Endothelial cell of umbilical vein (primary cell): ENCODE results near the gene ZNF8. TPM values are rescaled to one million over a fixed set of nuclear protein-coding genes. Genes with fewer than 3 reads are reported as not detected.

Experiments
- BruUV-seq: library from RNA; stranded (reverse); fragments of 400-500 nt; replicated peaks from 2 replicates; lab custom pipeline; 2021; lab: Mats Ljungman, UMichigan
- CTCF ChIA-PET: fragments of 300-600, 350-600 bp; sonication (Branson Sonifier 250); formaldehyde crosslinking; loops from one replicate; lab custom pipeline; 2021; ENCODE audit warnings: antibody characterized with exemption, inconsistent platforms; lab: Charles Lee
- POLR2A ChIA-PET: fragments of 300-600, 350-600 bp; sonication (Branson Sonifier 250); formaldehyde crosslinking; loops from one replicate; lab custom pipeline; 2021; ENCODE audit warnings: antibody characterized with exemption, inconsistent platforms; lab: Charles Lee
- DNase-seq: peaks from one replicate; pipeline ENCODE4 v3.0.0-alpha.2; 2011; ENCODE audit warnings: low read depth, low spot score
- FAIRE-seq: peaks from 2 replicates; lab custom pipeline; 2011; peaks lifted over from hg19 to GRCh38; lab: Jason Lieb, UNC
- H2AFZ ChIP-seq: 2 replicates; pipeline ENCODE4 v1.6.0; 2012; ENCODE audit warnings: low read depth, low read length, control low read depth, inconsistent platforms
- H3K27ac ChIP-seq: 2 replicates; pipeline ENCODE4 v1.5.1; 2011; ENCODE audit warnings: low read depth, mild to moderate bottlenecking, control low read depth, low read length, moderate library complexity; ENCODE audit not compliant: insufficient read depth
- H3K27me3 ChIP-seq, 2 experiments: 2 replicates each; pipeline versions ENCODE4 v1.6.0 to v1.6.1; 2011; ENCODE audit warnings: low read length in 2 of 2, mixed read lengths in 1 of 2; ENCODE audit not compliant: control insufficient read depth in 2 of 2, insufficient read depth in 2 of 2
- H3K36me3 ChIP-seq, 2 experiments: 2 replicates in 1 of 2; 3 replicates in 1 of 2; pipeline ENCODE4 v1.5.1; 2011; ENCODE audit warnings: low read length in 2 of 2, mild to moderate bottlenecking in 1 of 2, moderate library complexity in 1 of 2; ENCODE audit not compliant: control insufficient read depth in 2 of 2, insufficient read depth in 2 of 2; ENCODE audit errors: extremely low read depth in 1 of 2
- H3K4me1 ChIP-seq: 3 replicates; pipeline ENCODE4 v1.5.1; 2011; ENCODE audit warnings: mild to moderate bottlenecking, low read length; ENCODE audit not compliant: control insufficient read depth, insufficient read depth; ENCODE audit errors: extremely low read depth
- H3K4me2 ChIP-seq: 2 replicates; pipeline ENCODE4 v1.6.1; 2011; ENCODE audit warnings: low read length, control low read depth, mixed read lengths; ENCODE audit not compliant: insufficient read depth
- H3K4me3 ChIP-seq, 3 experiments: fragments of 200-600 bp in 1 of 3; sonication (generic), shearing (Covaris generic) in 1 of 3; replicated peaks in 1 of 3; 2 replicates each; pipeline ENCODE4 v1.5.1; 2011 to 2016; ENCODE audit warnings: control low read depth in 3 of 3, low read length in 3 of 3, mild to moderate bottlenecking in 2 of 3, inconsistent platforms in 1 of 3, low read depth in 1 of 3, moderate library complexity in 1 of 3; ENCODE audit not compliant: insufficient read depth in 1 of 3
- H3K79me2 ChIP-seq: 2 replicates; pipeline ENCODE4 v1.6.0; 2012; ENCODE audit warnings: low read length, inconsistent platforms; ENCODE audit not compliant: control insufficient read depth, insufficient read depth
- H3K9ac ChIP-seq: replicated peaks from 2 replicates; pipeline ENCODE3; 2011; ENCODE audit warnings: low read length, control low read depth; ENCODE audit not compliant: insufficient read depth; ENCODE audit errors: extremely low read depth
- H3K9me1 ChIP-seq: replicated peaks from 3 replicates; pipeline ENCODE4 v1.6.0; 2011; ENCODE audit warnings: mild to moderate bottlenecking, low read length; ENCODE audit not compliant: control insufficient read depth, insufficient read depth; ENCODE audit errors: extremely low read depth
- H3K9me3 ChIP-seq: replicated peaks from 2 replicates; pipeline ENCODE4 v1.5.1; 2012; ENCODE audit warnings: low read length, inconsistent platforms; ENCODE audit not compliant: control insufficient read depth, insufficient read depth
- H4K20me1 ChIP-seq: replicated peaks from 2 replicates; pipeline ENCODE3; 2011; ENCODE audit warnings: mild to moderate bottlenecking, low read length; ENCODE audit not compliant: control insufficient read depth, insufficient read depth; ENCODE audit errors: extremely low read depth
- EZH2 ChIP-seq: IDR thresholded peaks from 2 replicates; pipeline ENCODE4 v1.6.1; 2012; ENCODE audit warnings: borderline replicate concordance, low read depth, mild to moderate bottlenecking, moderate library complexity, low read length, inconsistent platforms; ENCODE audit not compliant: severe bottlenecking
- FOS ChIP-seq: IDR thresholded peaks from 2 replicates; pipeline ENCODE4 v1.6.1; 2011; ENCODE audit warnings: mild to moderate bottlenecking, low read length, moderate library complexity, borderline replicate concordance; ENCODE audit not compliant: insufficient read depth
- GATA2 ChIP-seq: IDR thresholded peaks from 2 replicates; pipeline ENCODE4 v1.7.0; 2011; ENCODE audit warnings: low read depth, mild to moderate bottlenecking, moderate library complexity, mixed read lengths, low read length; ENCODE audit not compliant: insufficient read length, insufficient read depth
- JUN ChIP-seq: IDR thresholded peaks from 2 replicates; pipeline ENCODE4 v1.6.1; 2011; ENCODE audit warnings: borderline replicate concordance, low read depth; ENCODE audit not compliant: insufficient read length, insufficient read depth
- MYC ChIP-seq: IDR thresholded peaks from one replicate; pipeline ENCODE4 v1.6.1; 2011; ENCODE audit warnings: mild to moderate bottlenecking, low read depth, low read length
- POLR2A ChIP-seq: IDR thresholded peaks from 2 replicates; pipeline ENCODE4 v1.6.1; 2012; ENCODE audit warnings: low read depth, mild to moderate bottlenecking, control low read depth, low read length
- POLR2AphosphoS5 ChIP-seq: IDR thresholded peaks from 2 replicates; pipeline ENCODE4 v1.6.1; 2012; ENCODE audit warnings: low read depth, mild to moderate bottlenecking, control low read depth, low read length, moderate library complexity; ENCODE audit not compliant: insufficient read depth
- dilution Hi-C: fragments of 300-500 bp; cut with MboI; formaldehyde crosslinking; loops from one replicate; pipeline ENCODE4 v1.15.0; 2019; ENCODE audit warnings: low sequenced_read_pairs; ENCODE audit not compliant: extremely low pct_ligation_motif_present
- intact Hi-C: fragments of 100-400 bp; cut with micrococcal nuclease; formaldehyde crosslinking; loops from one replicate; pipeline ENCODE4 v1.10.0; 2022
- polyA plus RNA-seq, 4 experiments: library from polyadenylated mRNA; depleted of rRNA in 3 of 4; stranded (reverse) in 3 of 4; unstranded in 1 of 4; fragments of >200 nt; gene quantifications; 2 replicates each; pipeline versions ENCODE4 v1.2.1 to v1.2.3, GENCODE V29; 2011 to 2012; ENCODE audit warnings: missing spikeins in 1 of 4
- total RNA-seq: library from RNA; stranded (reverse); gene quantifications from 2 replicates; pipeline ENCODE4 v1.2.3, GENCODE V29; 2021
- TF ChIP-seq, protein P1 (sequence below): IDR thresholded peaks from 2 replicates; pipeline ENCODE4 v1.6.1; 2011; ENCODE audit not compliant: insufficient read depth, insufficient read length
- TF ChIP-seq, protein P2 (sequence below), 2 donors: IDR thresholded peaks; 1 replicate in 1 of 2; 2 replicates in 1 of 2; pipeline ENCODE4 v1.5.1; 2011; ENCODE audit warnings: low read length in 2 of 2, mild to moderate bottlenecking in 2 of 2, moderate library complexity in 2 of 2, control low read depth in 1 of 2, inconsistent platforms in 1 of 2, low read depth in 1 of 2; ENCODE audit not compliant: insufficient read depth in 1 of 2; ENCODE audit errors: extremely low read depth in 1 of 2

The ZNF8 gene
- total and polyA plus RNA-seq, 2 donors (not counting 3 experiments of a cell fraction or from before 2014, with no cell fraction given): 4.0 to 6.8 TPM

DNA sequence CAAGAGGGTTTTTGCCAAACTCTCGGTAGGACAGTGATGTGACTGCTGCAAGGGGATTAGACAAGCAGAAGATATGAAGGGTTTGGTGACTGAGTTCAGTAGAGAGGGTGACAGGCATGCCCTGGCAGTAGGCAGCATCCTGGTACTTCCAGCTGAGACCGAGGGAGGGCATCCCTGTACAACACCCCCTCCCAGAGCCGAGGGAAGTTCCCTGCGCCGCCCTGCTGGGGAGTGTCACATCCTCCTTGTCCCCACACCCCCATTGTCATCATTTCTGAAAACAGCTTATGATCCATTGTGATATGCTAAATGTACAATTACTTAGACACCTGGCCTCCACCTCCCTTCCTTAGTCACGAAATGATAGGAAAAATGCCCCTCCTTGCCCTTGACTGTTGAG is 35.4 kb upstream of the ZNF8 start:
- intact Hi-C loops: no loop called here

More for the DNA sequence above, 35.4 kb upstream of the ZNF8 start:
- Histone ChIP-seq H4K20me1 (no peaks in the 10 kb centered on the region), H3K9me1 (no peaks in the 10 kb centered on the region), H3K4me3 (no peak overlapping the region), H2AFZ (no peak overlapping the region), H3K27ac (no peak overlapping the region), H3K9me3 (no peaks in the 10 kb centered on the region), H3K4me1 (no peaks in the 10 kb centered on the region), H3K79me2 (peaks cover 3% of the 10 kb centered on the region), H3K27me3 (no peaks in the 10 kb centered on the region), H3K4me2 (no peak overlapping the region), H3K9ac (no peak overlapping the region), H3K36me3 (peaks cover 15 to 52% of the 10 kb centered on the region in 2 experiments)
- BruUV-seq: no TSS peak
- POLR2A ChIA-PET: no interaction called here
- no peak for FAIRE-seq
- dilution Hi-C loops: no loop called here
- CTCF ChIA-PET: no interaction called here
- no peak for TF ChIP-seq POLR2A
- TF ChIP-seq, protein P1, sequence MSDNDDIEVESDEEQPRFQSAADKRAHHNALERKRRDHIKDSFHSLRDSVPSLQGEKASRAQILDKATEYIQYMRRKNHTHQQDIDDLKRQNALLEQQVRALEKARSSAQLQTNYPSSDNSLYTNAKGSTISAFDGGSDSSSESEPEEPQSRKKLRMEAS: no peak
- no peak for TF ChIP-seq POLR2AphosphoS5
- no peak for TF ChIP-seq MYC
- no peak for TF ChIP-seq GATA2
- TF ChIP-seq FOS: no peak
- TF ChIP-seq, protein P2, sequence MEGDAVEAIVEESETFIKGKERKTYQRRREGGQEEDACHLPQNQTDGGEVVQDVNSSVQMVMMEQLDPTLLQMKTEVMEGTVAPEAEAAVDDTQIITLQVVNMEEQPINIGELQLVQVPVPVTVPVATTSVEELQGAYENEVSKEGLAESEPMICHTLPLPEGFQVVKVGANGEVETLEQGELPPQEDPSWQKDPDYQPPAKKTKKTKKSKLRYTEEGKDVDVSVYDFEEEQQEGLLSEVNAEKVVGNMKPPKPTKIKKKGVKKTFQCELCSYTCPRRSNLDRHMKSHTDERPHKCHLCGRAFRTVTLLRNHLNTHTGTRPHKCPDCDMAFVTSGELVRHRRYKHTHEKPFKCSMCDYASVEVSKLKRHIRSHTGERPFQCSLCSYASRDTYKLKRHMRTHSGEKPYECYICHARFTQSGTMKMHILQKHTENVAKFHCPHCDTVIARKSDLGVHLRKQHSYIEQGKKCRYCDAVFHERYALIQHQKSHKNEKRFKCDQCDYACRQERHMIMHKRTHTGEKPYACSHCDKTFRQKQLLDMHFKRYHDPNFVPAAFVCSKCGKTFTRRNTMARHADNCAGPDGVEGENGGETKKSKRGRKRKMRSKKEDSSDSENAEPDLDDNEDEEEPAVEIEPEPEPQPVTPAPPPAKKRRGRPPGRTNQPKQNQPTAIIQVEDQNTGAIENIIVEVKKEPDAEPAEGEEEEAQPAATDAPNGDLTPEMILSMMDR (IDR thresholded peaks at IDR 0.05; ENCODE audit: extremely low read depth in 1 of 2, insufficient read depth in 1 of 2, low read depth in 1 of 2, low read length in 2 of 2): no peak
- TF ChIP-seq EZH2: no peak
- TF ChIP-seq JUN: no peak
- DNase-seq: no peak
